ENCODE results near the gene WRNIP1. TPM values are rescaled to one million over a fixed set of nuclear protein-coding genes. Genes with fewer than 3 reads are reported as not detected.

Gene WRNIP1
- total RNA-seq, 1 experiment from 2014 or later = 36.3 TPM

- no peak for TF ChIP-seq ARID4B (CRISPR knock-in tag; IDR thresholded peaks at IDR 0.05; ENCODE audit: borderline replicate concordance)
Measured at GRCh38 chr6:2806644-2807043, 41.5 kb downstream of the WRNIP1 start (continued).

- ChIA-PET POLR2A (no interaction called here), CTCF (no interaction called here)
- Mint-ChIP-seq H3K36me3 (no peaks in the 10 kb centered on the region), H3K27me3 (ENCODE audit: low read depth) (no peaks in the 10 kb centered on the region), H3K4me1 (no peaks in the 10 kb centered on the region), H3K9me3 (no peaks in the 10 kb centered on the region), H3K27ac (no peak overlapping the region), H3K4me3 (no peak overlapping the region)
- TF ChIP-seq GTF2I (CRISPR knock-in tag; conservative IDR thresholded peaks at IDR 0.05) (no peak), ZMAT4 (CRISPR knock-in tag; IDR thresholded peaks at IDR 0.05) (no peak), ELF4 (CRISPR knock-in tag; IDR thresholded peaks at IDR 0.05; ENCODE audit: low read depth) (no peak), IRF2 (CRISPR knock-in tag; IDR thresholded peaks at IDR 0.05; ENCODE audit: borderline replicate concordance, low read depth) (no peak), SMAD4 (CRISPR knock-in tag; IDR thresholded peaks at IDR 0.05) (no peak), ZNF219 (CRISPR knock-in tag; IDR thresholded peaks at IDR 0.05; ENCODE audit: borderline replicate concordance) (no peak), ZBTB43 (CRISPR knock-in tag; IDR thresholded peaks at IDR 0.05) (no peak), NFE2L1 (CRISPR knock-in tag; IDR thresholded peaks at IDR 0.05) (no peak), NFYB (CRISPR knock-in tag; conservative IDR thresholded peaks at IDR 0.05; ENCODE audit: low read depth) (no peak), ZNF671 (CRISPR knock-in tag; IDR thresholded peaks at IDR 0.05) (no peak), NR2C2 (CRISPR knock-in tag; IDR thresholded peaks at IDR 0.05) (no peak), ESRRA (CRISPR knock-in tag; IDR thresholded peaks at IDR 0.05; ENCODE audit: borderline replicate concordance) (no peak), JAZF1 (CRISPR knock-in tag; IDR thresholded peaks at IDR 0.05) (no peak), PREB (CRISPR knock-in tag; IDR thresholded peaks at IDR 0.05; ENCODE audit: borderline replicate concordance) (no peak), SOX15 (CRISPR knock-in tag; IDR thresholded peaks at IDR 0.05) (no peak)
- no peak for DNase-seq (ENCODE audit: low spot score)
- ATAC-seq = no peak
Measured at GRCh38 chr6:2807342-2808090, 42.3 kb downstream of the WRNIP1 start.

GRCh38 chr6:2809015-2809414 lies 43.8 kb downstream of the WRNIP1 start:
- POLR2A ChIA-PET = no interaction called here
- Mint-ChIP-seq H3K27ac (no peak overlapping the region), H3K36me3 (no peaks in the 10 kb centered on the region), H3K4me3 (no peak overlapping the region), H3K27me3 (ENCODE audit: low read depth) (no peaks in the 10 kb centered on the region), H3K4me1 (no peaks in the 10 kb centered on the region), H3K9me3 (no peaks in the 10 kb centered on the region)
- no peak for ATAC-seq
- no peak for DNase-seq (ENCODE audit: low spot score)
- CTCF ChIA-PET = interaction anchor here (1.4 kb wide), 1 partner anchor 18 kb away, joined by 6 read pairs; no protein-coding TSS in a partner anchor
- no peak for TF ChIP-seq GTF2I (CRISPR knock-in tag; conservative IDR thresholded peaks at IDR 0.05)
- TF ChIP-seq ETV6 (CRISPR knock-in tag; IDR thresholded peaks at IDR 0.05) = no peak
- TF ChIP-seq SOX15 (CRISPR knock-in tag; IDR thresholded peaks at IDR 0.05) = no peak
- no peak for TF ChIP-seq ELF4 (CRISPR knock-in tag; IDR thresholded peaks at IDR 0.05; ENCODE audit: low read depth)
- no peak for TF ChIP-seq ESRRA (CRISPR knock-in tag; IDR thresholded peaks at IDR 0.05; ENCODE audit: borderline replicate concordance)
- TF ChIP-seq IRF1 (CRISPR knock-in tag; IDR thresholded peaks at IDR 0.05) = no peak
- no peak for TF ChIP-seq ZNF317 (CRISPR knock-in tag; IDR thresholded peaks at IDR 0.05; ENCODE audit: borderline replicate concordance, low read depth)
- TF ChIP-seq USF2 (CRISPR knock-in tag; IDR thresholded peaks at IDR 0.05) = no peak
- TF ChIP-seq FOXP1 (CRISPR knock-in tag; IDR thresholded peaks at IDR 0.05; ENCODE audit: borderline replicate concordance) = no peak
- TF ChIP-seq ZNF121 (CRISPR knock-in tag; IDR thresholded peaks at IDR 0.05) = no peak
- no peak for TF ChIP-seq NR1H2 (CRISPR knock-in tag; IDR thresholded peaks at IDR 0.05)
- no peak for TF ChIP-seq MYBL2 (CRISPR knock-in tag; IDR thresholded peaks at IDR 0.05)
- no peak for TF ChIP-seq GABPB1 (CRISPR knock-in tag; IDR thresholded peaks at IDR 0.05)
- TF ChIP-seq EMX1 (CRISPR knock-in tag; IDR thresholded peaks at IDR 0.05) = no peak

All from WTC11 (cell line).